Neural cell (in vitro differentiated cells): ENCODE data around the gene DAD1.

Experiments
- EP300 ChIP-seq: fragments of 450-650 bp; conservative IDR thresholded peaks from 2 replicates; pipeline ENCODE4 v1.6.1; 2014; ENCODE audit warnings: antibody characterized with exemption, mild to moderate bottlenecking, moderate library complexity; ENCODE audit not compliant: poor library complexity, severe bottlenecking
- EZH2 ChIP-seq: fragments of 200-600, 300-800 bp; shearing (Covaris generic), sonication (generic); IDR thresholded peaks from 2 replicates; pipeline ENCODE4 v1.6.1; 2014; ENCODE audit warnings: antibody characterized with exemption, low read length, borderline replicate concordance, mild to moderate bottlenecking; ENCODE audit not compliant: insufficient read depth, poor library complexity, severe bottlenecking
- MXI1 ChIP-seq: fragments of 450-650 bp; conservative IDR thresholded peaks from 2 replicates; pipeline ENCODE4 v1.6.1; 2014; ENCODE audit warnings: antibody characterized with exemption, mild to moderate bottlenecking; ENCODE audit not compliant: poor library complexity, severe bottlenecking
- POLR2AphosphoS5 ChIP-seq: IDR thresholded peaks from 2 replicates; pipeline ENCODE4 v1.6.1; 2012
- RAD21 ChIP-seq: fragments of 450-650 bp; conservative IDR thresholded peaks from 2 replicates; pipeline ENCODE4 v1.6.1; 2014; ENCODE audit warnings: antibody characterized with exemption, mild to moderate bottlenecking, moderate library complexity
- REST ChIP-seq: IDR thresholded peaks from 2 replicates; pipeline ENCODE4 v1.6.1; 2012; ENCODE audit warnings: borderline replicate concordance
- SMC3 ChIP-seq: fragments of 450-650 bp; conservative IDR thresholded peaks from 2 replicates; pipeline ENCODE4 v1.6.1; 2014; ENCODE audit warnings: antibody characterized with exemption, mild to moderate bottlenecking, moderate library complexity; ENCODE audit not compliant: poor library complexity
- TAF1 ChIP-seq: IDR thresholded peaks from 2 replicates; pipeline ENCODE4 v1.6.1; 2012; ENCODE audit warnings: low read depth
- TF ChIP-seq, protein P1 (sequence below): fragments of 450-650 bp; IDR thresholded peaks from 2 replicates; pipeline ENCODE4 v1.5.1; 2014; ENCODE audit warnings: antibody characterized with exemption, mild to moderate bottlenecking, moderate library complexity; ENCODE audit not compliant: poor library complexity, severe bottlenecking

GRCh38 chr14:22544881-22545420 lies 44.1 kb downstream of the DAD1 start:
- TF ChIP-seq, protein P1, sequence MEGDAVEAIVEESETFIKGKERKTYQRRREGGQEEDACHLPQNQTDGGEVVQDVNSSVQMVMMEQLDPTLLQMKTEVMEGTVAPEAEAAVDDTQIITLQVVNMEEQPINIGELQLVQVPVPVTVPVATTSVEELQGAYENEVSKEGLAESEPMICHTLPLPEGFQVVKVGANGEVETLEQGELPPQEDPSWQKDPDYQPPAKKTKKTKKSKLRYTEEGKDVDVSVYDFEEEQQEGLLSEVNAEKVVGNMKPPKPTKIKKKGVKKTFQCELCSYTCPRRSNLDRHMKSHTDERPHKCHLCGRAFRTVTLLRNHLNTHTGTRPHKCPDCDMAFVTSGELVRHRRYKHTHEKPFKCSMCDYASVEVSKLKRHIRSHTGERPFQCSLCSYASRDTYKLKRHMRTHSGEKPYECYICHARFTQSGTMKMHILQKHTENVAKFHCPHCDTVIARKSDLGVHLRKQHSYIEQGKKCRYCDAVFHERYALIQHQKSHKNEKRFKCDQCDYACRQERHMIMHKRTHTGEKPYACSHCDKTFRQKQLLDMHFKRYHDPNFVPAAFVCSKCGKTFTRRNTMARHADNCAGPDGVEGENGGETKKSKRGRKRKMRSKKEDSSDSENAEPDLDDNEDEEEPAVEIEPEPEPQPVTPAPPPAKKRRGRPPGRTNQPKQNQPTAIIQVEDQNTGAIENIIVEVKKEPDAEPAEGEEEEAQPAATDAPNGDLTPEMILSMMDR = no peak
- TF ChIP-seq EP300 = no peak
- TF ChIP-seq TAF1 = no peak
- no peak for TF ChIP-seq EZH2
- no peak for TF ChIP-seq POLR2AphosphoS5
- TF ChIP-seq REST = no peak
- TF ChIP-seq RAD21 = no peak
- no peak for TF ChIP-seq SMC3
- TF ChIP-seq MXI1 = no peak
